Testis (tissue), 5 donors: ENCODE measurements around the gene DZANK1. TPM values are rescaled to one million over a fixed set of nuclear protein-coding genes. Genes with fewer than 3 reads are reported as not detected.
A peak's percentile ranks its signal among the peaks of the same experiment; 100 is the strongest.

Experiments used
- DNase-seq: peaks from one replicate; pipeline ENCODE4 v3.0.0-alpha.2; 2019
- H3K27ac ChIP-seq, 2 donors: fragments of 200-600 bp; sonication (generic); one replicate each; pipeline ENCODE4 v1.5.1; 2019
- H3K27me3 ChIP-seq: fragments of 200-600 bp; sonication (generic); one replicate; pipeline ENCODE4 v1.5.1; 2019
- H3K36me3 ChIP-seq: fragments of 200-600 bp; sonication (generic); one replicate; pipeline ENCODE4 v1.5.1; 2017; ENCODE audit warnings: low read depth; ENCODE audit errors: missing control alignments
- H3K4me1 ChIP-seq: fragments of 200-600 bp; sonication (generic); one replicate; pipeline ENCODE4 v1.5.1; 2019
- H3K4me3 ChIP-seq, 2 donors: fragments of 200-600 bp; sonication (generic); one replicate each; pipeline ENCODE4 v1.5.1; 2017 to 2019
- H3K9me3 ChIP-seq: fragments of 200-600 bp; sonication (generic); one replicate; pipeline ENCODE4 v1.5.1; 2017
- POLR2A ChIP-seq: fragments of 450-650 bp; IDR thresholded peaks from one replicate; pipeline ENCODE4 v1.6.1; 2017; ENCODE audit warnings: antibody characterized with exemption, mild to moderate bottlenecking, moderate library complexity
- WGBS, 2 donors: methylation state at CpG; one replicate each; pipeline ENCODE4 v1.1.5; 2018; 5-methylcytosine and 5-hydroxymethylcytosine counted together
- intact Hi-C: fragments of 100-400 bp; cut with DNase I; formaldehyde crosslinking; loops from one replicate; pipeline ENCODE4 v1.15.1; 2023; ENCODE audit warnings: low total_unique reads
- long read RNA-seq, 2 donors: transcript quantifications; one replicate each; lab custom pipeline, GENCODE V29; 2026
- polyA plus RNA-seq: library from polyadenylated mRNA; stranded (reverse); fragments of 350-450 nt; fragmentation: Illumina TruSeq; extraction: RNeasy Lipid Tissue Mini Kit (QIAGEN cat#74804); gene quantifications from one replicate; pipeline ENCODE4 v1.2.3, GENCODE V29; 2014; ENCODE audit warnings: low read depth, low replicate concordance; ENCODE audit not compliant: insufficient read depth
- total RNA-seq, 2 donors: library from RNA; depleted of rRNA; stranded (reverse); fragments of >200 nt; gene quantifications; one replicate each; pipeline ENCODE4 v1.2.3, GENCODE V29; 2016
- TF ChIP-seq, protein P1 (sequence below), 3 experiments: fragments of 450-650 bp in 2 of 3; fragments of 200-600 bp in 1 of 3; sonication (generic) in 1 of 3; IDR thresholded peaks; one replicate each; pipeline ENCODE4 v1.5.1; 2016 to 2019; ENCODE audit warnings: antibody characterized with exemption in 3 of 3, mild to moderate bottlenecking in 2 of 3, moderate library complexity in 1 of 3

DZANK1 gene
- total RNA-seq = 10 to 100 TPM; 10.2 to 12.1 TPM
- polyA plus RNA-seq = 11.6 TPM
- long read RNA-seq, donor 1, partial matches to known transcripts = 0 of 6 reads
- long read RNA-seq, donor 1, other reads (novel, unspliced or antisense) = 6 of 6 reads
- long read RNA-seq, donor 2, partial matches to known transcripts = 0 of 1 reads
- long read RNA-seq, donor 2, other reads (novel, unspliced or antisense) = 0 of 1 reads

DNA sequence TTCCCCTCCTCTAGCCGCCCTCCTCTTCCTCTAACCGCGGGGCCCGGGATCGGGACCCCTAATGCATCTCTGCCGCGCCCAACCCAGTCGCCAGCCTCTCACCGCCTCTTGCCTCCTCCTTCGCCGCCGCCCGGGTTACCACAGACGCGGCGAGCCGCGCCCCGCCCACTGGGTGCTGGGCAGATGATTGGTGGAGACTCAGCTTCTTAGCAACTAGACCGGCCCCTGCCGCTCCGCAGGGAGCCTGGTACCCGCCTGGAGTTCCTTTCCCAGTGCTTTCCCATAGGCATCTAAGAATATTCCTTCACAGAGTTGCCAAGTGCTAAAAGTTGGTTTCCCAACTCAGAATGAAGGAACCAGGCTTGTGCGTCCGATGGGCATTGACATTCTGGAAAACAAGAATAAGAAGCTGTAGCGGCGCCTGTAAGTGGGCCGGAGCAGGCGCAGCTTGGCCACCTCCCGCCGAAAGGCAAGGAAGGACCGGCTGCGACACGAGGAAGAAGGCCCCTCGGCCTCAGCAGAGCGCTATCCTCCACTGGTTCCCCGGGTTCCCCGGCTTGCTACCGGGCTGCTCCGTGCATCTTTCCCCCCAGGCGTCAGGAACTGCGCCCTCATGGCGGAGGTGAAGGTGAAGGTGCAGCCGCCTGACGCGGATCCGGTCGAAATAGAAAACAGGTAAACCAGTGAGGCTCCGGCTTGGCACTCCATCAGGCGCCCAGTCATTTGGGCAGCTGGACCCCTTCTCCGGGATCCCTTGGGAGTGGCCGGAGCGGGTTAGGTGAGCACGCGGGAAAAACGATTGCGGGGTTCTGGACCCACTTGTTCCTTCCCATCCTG, at the start of gene DZANK1, which contains the start of gene POLR3F:
DZANK1 (minus strand) TSS at position 137 of the 837 bp plus-strand sequence. CDS start 1,672 bp downstream, outside the sequence.
POLR3F (plus strand) TSS at position 497 of the 837 bp plus-strand sequence; CDS start at position 614, 117 bp downstream.
- no peaks in the 10 kb centered on the region for H3K36me3 ChIP-seq
- no peaks in the 10 kb centered on the region for H3K27me3 ChIP-seq
- H3K9me3 ChIP-seq = no peaks in the 10 kb centered on the region
- DNase-seq = peak; percentile 97
- peak within 1 kb of the TSS; percentile 78 to 92 for H3K27ac ChIP-seq
- intact Hi-C loops = no loop called here
- H3K4me3 ChIP-seq = peak within 1 kb of the TSS; percentile 84 to 91
- H3K4me1 ChIP-seq = peaks cover 11% of the 10 kb centered on the region
- 1% methylated on average over 20 to 54 of the region's 57 CpGs for WGBS, 2 donors
- TF ChIP-seq, protein P1, sequence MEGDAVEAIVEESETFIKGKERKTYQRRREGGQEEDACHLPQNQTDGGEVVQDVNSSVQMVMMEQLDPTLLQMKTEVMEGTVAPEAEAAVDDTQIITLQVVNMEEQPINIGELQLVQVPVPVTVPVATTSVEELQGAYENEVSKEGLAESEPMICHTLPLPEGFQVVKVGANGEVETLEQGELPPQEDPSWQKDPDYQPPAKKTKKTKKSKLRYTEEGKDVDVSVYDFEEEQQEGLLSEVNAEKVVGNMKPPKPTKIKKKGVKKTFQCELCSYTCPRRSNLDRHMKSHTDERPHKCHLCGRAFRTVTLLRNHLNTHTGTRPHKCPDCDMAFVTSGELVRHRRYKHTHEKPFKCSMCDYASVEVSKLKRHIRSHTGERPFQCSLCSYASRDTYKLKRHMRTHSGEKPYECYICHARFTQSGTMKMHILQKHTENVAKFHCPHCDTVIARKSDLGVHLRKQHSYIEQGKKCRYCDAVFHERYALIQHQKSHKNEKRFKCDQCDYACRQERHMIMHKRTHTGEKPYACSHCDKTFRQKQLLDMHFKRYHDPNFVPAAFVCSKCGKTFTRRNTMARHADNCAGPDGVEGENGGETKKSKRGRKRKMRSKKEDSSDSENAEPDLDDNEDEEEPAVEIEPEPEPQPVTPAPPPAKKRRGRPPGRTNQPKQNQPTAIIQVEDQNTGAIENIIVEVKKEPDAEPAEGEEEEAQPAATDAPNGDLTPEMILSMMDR (IDR thresholded peaks at IDR 0.05) = peak in 1 of 3 experiments; percentile 40
- TF ChIP-seq POLR2A = no peak

- H3K9me3 ChIP-seq = no peaks in the 10 kb centered on the region
- no peak overlapping the region for H3K4me3 ChIP-seq
- H3K36me3 ChIP-seq = no peaks in the 10 kb centered on the region
- H3K27ac ChIP-seq = no peak overlapping the region
- intact Hi-C loops = no loop called here
- DNase-seq = no peak
- H3K4me1 ChIP-seq = no peaks in the 10 kb centered on the region
- no peaks in the 10 kb centered on the region for H3K27me3 ChIP-seq
- TF ChIP-seq, protein P1 (IDR thresholded peaks at IDR 0.05) = no peak
- no peak for TF ChIP-seq POLR2A
Observed at GRCh38 chr20:18515973-18516372, 49.1 kb upstream of the DZANK1 start.

DNA sequence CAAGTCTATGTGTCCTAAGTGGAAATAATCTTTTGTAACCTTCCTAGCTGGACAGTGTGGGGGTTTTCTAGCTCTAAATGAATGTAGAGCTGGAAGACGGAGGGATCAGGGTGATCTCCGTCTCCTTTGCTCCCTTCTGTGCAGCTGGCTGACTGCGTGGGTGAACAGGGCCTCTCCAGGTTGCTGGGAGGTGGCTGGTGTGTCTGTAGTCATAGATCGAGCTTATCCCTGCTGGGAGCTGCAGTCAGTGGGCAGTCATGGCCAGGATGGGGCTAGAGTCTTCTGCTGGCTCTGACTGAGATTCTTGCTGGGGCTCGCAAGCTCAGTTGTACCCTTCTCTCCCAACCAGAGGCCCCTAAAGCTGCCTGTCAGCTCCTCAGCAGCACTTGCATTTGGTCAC, 47.3 kb upstream of the DZANK1 start:
- DNase-seq = no peak
- Histone ChIP-seq H3K27me3 (no peaks in the 10 kb centered on the region), H3K4me1 (no peaks in the 10 kb centered on the region), H3K9me3 (no peaks in the 10 kb centered on the region), H3K27ac (no peak overlapping the region), H3K4me3 (no peak overlapping the region), H3K36me3 (no peaks in the 10 kb centered on the region)
- intact Hi-C loops = no loop called here
- TF ChIP-seq, protein P1 (IDR thresholded peaks at IDR 0.05) = no peak
- no peak for TF ChIP-seq POLR2A
- 82 to 85% methylated on average over 5 of the region's 5 CpGs for WGBS, 2 donors

GRCh38 chr20:18513208-18513607, 46.4 kb upstream of the DZANK1 start:
- TF ChIP-seq, protein P1 (IDR thresholded peaks at IDR 0.05) = no peak
- no peak for TF ChIP-seq POLR2A
- Histone ChIP-seq H3K4me1 (no peaks in the 10 kb centered on the region), H3K4me3 (no peak overlapping the region), H3K9me3 (no peaks in the 10 kb centered on the region), H3K36me3 (no peaks in the 10 kb centered on the region), H3K27ac (no peak overlapping the region), H3K27me3 (no peaks in the 10 kb centered on the region)
- DNase-seq = no peak
- intact Hi-C loops = no loop called here
- 93 to 95% methylated on average over 7 of the region's 7 CpGs for WGBS, 2 donors
